Activated T-cell treated with anti-CD3 and anti-CD28 coated beads, Interleukin-2, amount 50 U/mL, for 72 hours (primary cell): Measurements from ENCODE around the gene PTH2. TPM values are rescaled to one million over a fixed set of nuclear protein-coding genes. Genes with fewer than 3 reads are reported as not detected.
"Not testable (repeated sequence)": the region's sequence is repeated elsewhere in the genome, so short reads cannot be mapped to it uniquely, and the experiment has no call there.

Experiments
- ATAC-seq, 2 donors: fragments of 150-1000 bp; cut with Tn5 transposase; replicated peaks in 1 of 2; 2 replicates each; pipeline ENCODE4 v1.10.0; 2021; ENCODE audit warnings: moderate library complexity in 2 of 2, mild to moderate bottlenecking in 1 of 2
- DNase-seq, 2 donors: peaks; one replicate each; pipeline ENCODE4 v3.0.0; 2021 to 2022; ENCODE audit warnings: mixed read lengths in 1 of 2
- H3K27ac Mint-ChIP-seq: one replicate; pipeline ENCODE4 v1.8.0; 2022; ENCODE audit warnings: mild to moderate bottlenecking, moderate library complexity, mixed read lengths
- H3K27me3 Mint-ChIP-seq: one replicate; pipeline ENCODE4 v1.8.0; 2022; ENCODE audit warnings: low read depth, mixed read lengths
- H3K36me3 Mint-ChIP-seq, 2 donors: one replicate each; pipeline ENCODE4 v1.8.0; 2022; ENCODE audit warnings: mixed read lengths in 2 of 2, mild to moderate bottlenecking in 1 of 2; ENCODE audit not compliant: insufficient read depth in 2 of 2
- H3K4me1 Mint-ChIP-seq: one replicate; pipeline ENCODE4 v1.8.0; 2022; ENCODE audit warnings: low read depth, mixed read lengths
- H3K4me3 Mint-ChIP-seq, 2 donors: one replicate each; pipeline ENCODE4 v1.8.0; 2022; ENCODE audit warnings: mild to moderate bottlenecking in 2 of 2, mixed read lengths in 2 of 2, moderate library complexity in 2 of 2
- H3K9me3 Mint-ChIP-seq, 2 donors: one replicate each; pipeline ENCODE4 v1.8.0; 2022; ENCODE audit warnings: mixed read lengths in 2 of 2
- total RNA-seq, 2 donors: library from RNA; stranded (reverse); gene quantifications; one replicate each; pipeline ENCODE4 v1.2.3, GENCODE V29; 2022

PTH2 gene, protein sequence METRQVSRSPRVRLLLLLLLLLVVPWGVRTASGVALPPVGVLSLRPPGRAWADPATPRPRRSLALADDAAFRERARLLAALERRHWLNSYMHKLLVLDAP
- total RNA-seq, result not detected

DNA sequence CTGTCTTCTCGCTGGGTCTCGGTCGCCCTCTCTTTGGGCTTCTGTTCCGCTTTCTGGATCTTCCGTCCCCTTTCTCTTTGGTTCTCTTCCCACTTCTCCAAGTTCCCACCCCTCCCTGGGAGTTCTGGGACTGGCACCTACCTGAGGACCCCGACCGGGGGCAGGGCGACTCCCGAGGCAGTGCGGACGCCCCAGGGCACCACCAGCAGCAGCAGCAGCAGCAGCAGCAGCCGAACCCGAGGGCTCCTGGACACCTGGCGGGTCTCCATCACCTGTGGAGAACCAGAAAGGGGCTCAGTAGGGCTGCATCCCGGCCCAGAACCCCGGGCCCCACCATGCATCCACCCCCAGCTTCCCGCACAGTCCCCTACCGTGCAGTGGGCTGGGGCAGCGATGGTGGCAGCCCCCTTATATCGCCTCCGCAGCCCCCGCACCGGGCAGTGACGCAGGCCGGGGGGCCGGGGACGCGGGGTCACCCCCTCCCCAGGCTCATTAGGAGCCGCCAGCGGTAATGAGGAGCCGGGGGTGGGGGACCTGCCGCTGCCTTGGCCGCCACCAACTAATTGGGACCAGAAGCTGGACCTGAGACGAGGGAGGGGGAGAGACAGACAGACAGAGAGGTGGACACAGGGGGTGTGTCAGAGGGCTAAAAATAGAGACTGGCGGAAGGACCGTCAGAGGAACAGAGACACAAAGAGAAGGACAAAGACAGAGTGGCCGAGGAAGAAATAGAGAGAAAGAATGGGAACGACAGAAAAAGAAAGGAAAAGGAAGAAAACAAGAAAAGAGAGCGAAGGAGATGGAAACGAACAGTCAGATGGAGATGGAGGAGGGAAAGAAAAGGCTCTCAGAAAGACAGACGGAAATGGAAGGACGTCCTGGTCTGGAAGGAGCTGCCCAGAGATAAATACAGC lies at the start of gene PTH2:
TSS of gene PTH2 (minus strand) at position 371 of the 914 bp plus-strand sequence. CDS start at position 269, 102 bp downstream.
- Mint-ChIP-seq H3K27ac (peak within 1 kb of the TSS; percentile 2), H3K4me1 (peaks cover 60% of the 10 kb centered on the region), H3K27me3 (peaks cover 92% of the 10 kb centered on the region), H3K4me3 (peak within 1 kb of the TSS; percentile 85 to 88), H3K36me3 (no peaks in the 10 kb centered on the region), H3K9me3 (no peaks in the 10 kb centered on the region)
- DNase-seq, result no peak
- ATAC-seq, result no peak

DNA sequence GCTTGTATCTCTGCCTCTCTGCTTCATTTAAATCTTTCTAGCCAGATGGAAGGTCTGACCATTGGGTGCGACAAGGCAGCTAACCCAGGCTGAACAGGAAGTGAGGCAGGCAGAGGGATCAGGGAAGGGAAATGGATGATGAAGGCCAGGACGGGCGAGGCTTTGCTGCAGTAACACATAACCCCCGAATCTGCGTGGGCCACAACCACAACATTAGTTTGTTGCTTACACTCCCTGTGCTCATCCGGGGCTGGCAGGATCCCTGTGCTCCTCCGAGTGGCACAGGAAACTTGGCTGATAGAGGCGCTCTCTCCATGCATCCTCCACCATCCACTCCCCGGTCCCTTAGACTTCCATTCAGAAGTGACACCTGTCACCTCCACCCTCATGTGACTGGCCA lies 49.7 kb upstream of the PTH2 start:
- no peak for ATAC-seq
- peaks cover 77% of the 10 kb centered on the region for H3K4me1 Mint-ChIP-seq
- H3K27me3 Mint-ChIP-seq, result no peaks in the 10 kb centered on the region
- no peak for DNase-seq
- H3K36me3 Mint-ChIP-seq, result peaks cover 9 to 10% of the 10 kb centered on the region in 2 donors
- no peaks in the 10 kb centered on the region for H3K9me3 Mint-ChIP-seq
- H3K27ac Mint-ChIP-seq, result peak overlapping the region; percentile 75
- H3K4me3 Mint-ChIP-seq, result peak overlapping the region; percentile 93 to 99

DNA sequence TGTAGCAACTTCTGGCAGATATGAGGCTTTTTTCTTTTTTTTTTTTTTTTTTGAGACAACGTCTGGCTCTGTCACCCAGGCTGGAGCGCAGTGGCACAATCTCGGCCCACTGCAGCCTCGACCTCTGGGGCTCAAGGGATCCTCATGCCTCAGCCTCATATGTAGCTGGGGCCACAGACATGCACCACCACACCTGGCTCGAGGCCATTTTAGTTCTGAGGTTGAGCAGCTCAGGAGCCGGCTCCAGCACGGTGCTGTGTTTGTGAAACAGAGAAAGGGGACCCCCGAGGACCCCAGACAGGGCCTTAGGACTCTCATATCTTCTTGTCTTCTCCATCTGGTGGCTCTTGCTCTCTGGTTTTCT lies 47.4 kb upstream of the PTH2 start:
- ATAC-seq (no peak), DNase-seq (no peak)
- H3K27me3 Mint-ChIP-seq, result no peaks in the 10 kb centered on the region
- peak overlapping the region; percentile 94 for H3K27ac Mint-ChIP-seq
- peak overlapping the region; percentile 78 to 86 for H3K4me3 Mint-ChIP-seq
- no peaks in the 10 kb centered on the region for H3K9me3 Mint-ChIP-seq
- peaks cover 60% of the 10 kb centered on the region for H3K4me1 Mint-ChIP-seq
- peaks cover 3 to 7% of the 10 kb centered on the region in 2 donors for H3K36me3 Mint-ChIP-seq

DNA sequence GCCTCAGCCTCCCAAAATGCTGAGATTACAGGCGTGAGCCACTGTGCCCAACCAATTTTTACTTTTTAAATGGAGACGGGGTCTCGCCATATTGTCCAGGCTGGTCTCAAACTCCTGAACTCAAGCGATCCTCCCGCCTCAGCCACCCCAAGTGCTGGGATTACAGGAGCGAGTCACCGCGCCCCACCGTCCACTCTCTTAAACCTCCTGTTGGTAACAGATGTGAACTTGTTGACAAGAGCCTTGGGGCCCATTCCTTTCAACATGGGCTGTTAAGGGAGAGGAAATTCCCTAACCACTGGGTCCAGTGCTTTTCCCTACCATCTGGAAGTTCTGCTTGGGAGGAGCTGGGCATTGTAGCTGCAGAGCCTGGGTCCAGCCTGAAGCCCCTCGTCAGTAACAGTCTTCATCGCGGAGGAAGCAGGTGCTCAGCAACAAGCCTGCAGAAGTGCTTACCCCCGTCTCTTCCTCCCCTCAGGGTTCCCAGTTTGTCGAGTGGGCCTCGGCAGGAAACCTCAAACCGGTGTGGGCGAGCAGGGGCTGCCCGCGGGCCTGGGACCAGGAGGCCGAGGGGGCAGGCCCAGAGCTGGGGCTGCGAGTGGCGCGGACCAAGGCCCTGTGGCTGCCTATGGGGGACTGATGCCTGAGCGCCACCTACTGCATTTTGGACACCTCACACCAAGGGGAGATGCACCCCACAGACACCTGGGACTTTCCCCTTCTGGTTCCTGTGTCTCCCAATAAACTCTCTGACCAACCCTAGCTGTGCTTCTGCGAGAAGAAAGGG lies 46.8 kb upstream of the PTH2 start:
- Mint-ChIP-seq H3K27ac (peak overlapping the region; percentile 94), H3K4me3 (peak overlapping the region; percentile 78 to 86), H3K4me1 (peaks cover 55% of the 10 kb centered on the region), H3K27me3 (no peaks in the 10 kb centered on the region), H3K36me3 (peaks cover 1 to 3% of the 10 kb centered on the region in 2 donors), H3K9me3 (no peaks in the 10 kb centered on the region)
- ATAC-seq, result peak; percentile 63 to 69
- DNase-seq, result peak; percentile 90 to 91

DNA sequence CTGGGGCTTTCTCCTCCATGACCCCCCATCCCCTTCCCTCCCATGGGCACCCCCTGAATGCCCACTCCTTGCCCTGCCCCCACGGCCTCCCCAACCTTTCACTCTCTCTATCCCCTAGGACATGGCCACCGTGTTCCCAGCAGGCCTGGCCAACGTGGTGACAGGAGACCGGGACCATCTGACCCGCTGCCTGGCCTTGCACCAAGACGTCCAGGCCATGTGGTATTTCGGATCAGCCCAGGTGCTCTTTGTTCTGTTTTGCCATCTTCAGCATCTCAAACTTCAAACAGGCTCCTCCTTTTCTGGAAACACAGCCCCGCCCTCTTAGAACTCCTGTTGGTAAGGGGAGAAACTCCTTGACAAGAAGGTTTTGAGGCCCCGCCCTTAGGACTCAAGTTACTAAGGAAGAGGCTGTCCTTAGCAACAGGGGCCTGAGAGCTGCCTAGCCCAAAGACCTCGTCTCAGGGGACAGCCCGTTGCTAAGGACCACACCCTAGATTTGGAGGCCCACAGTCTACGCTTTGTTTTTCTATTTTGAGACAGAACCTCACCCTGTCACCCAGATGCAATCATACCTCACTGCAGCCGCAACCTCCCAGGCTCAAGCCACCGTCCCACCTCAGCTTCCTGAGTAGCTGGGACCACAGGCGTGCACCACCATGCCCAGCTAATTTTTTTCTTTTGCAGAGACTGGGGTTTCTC lies 45.7 kb upstream of the PTH2 start:
- ATAC-seq (peak; percentile 84), DNase-seq (peak; percentile 85 to 92)
- H3K27me3 Mint-ChIP-seq, result no peaks in the 10 kb centered on the region
- H3K27ac Mint-ChIP-seq, result peak overlapping the region; percentile 85
- H3K9me3 Mint-ChIP-seq, result no peaks in the 10 kb centered on the region
- H3K36me3 Mint-ChIP-seq, result no peaks in the 10 kb centered on the region
- peaks cover 47% of the 10 kb centered on the region for H3K4me1 Mint-ChIP-seq
- peak overlapping the region; percentile 63 to 87 for H3K4me3 Mint-ChIP-seq

DNA sequence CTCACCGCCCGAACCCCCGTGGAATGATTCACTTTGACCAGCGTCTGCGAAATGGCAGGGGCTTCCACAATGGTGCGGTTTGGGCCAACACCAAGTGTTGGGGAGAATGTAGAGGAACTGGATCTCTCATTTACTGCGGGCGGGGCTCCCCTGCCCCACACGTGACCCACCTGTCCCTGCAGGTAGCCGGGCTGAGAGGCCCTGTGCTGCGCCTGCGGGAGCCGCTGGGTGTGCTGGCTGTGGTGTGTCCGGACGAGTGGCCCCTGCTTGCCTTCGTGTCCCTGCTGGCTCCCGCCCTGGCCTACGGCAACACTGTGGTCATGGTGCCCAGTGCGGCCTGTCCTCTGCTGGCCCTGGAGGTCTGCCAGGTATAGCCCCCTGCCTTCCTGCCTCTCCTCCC lies 45.0 kb upstream of the PTH2 start:
- Mint-ChIP-seq H3K4me1 (peaks cover 42% of the 10 kb centered on the region), H3K36me3 (no peaks in the 10 kb centered on the region), H3K4me3 (peak overlapping the region in 1 of 2 donors; percentile 87), H3K9me3 (no peaks in the 10 kb centered on the region), H3K27ac (no peak overlapping the region), H3K27me3 (no peaks in the 10 kb centered on the region)
- DNase-seq, result no peak
- ATAC-seq, result no peak

DNA sequence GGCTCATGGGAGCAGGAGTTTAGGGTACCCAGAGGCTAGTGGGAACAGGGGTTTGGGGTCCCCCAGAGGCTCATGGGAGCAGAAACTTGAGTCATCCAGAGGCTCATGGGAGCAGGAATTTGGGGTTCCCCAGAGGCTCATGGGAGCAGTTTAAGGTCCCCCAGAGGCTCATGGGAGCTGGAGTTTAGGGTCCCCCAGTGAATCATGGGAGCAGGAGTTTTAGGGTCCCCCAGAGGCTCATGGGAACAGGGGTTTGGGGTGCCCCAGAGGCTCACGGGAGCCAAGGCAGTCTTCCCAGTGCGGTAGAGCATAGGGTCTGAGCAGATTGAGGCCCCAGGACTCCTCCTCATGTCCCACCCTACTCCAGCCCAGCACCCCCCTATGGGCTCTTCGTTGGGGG lies 42.1 kb upstream of the PTH2 start:
- no peaks in the 10 kb centered on the region for H3K27me3 Mint-ChIP-seq
- peaks cover 20% of the 10 kb centered on the region for H3K4me1 Mint-ChIP-seq
- DNase-seq, result no peak
- peak overlapping the region; percentile 68 for H3K27ac Mint-ChIP-seq
- no peak overlapping the region for H3K4me3 Mint-ChIP-seq
- ATAC-seq, result no peak
- H3K36me3 Mint-ChIP-seq, result no peaks in the 10 kb centered on the region
- H3K9me3 Mint-ChIP-seq, result no peaks in the 10 kb centered on the region

DNA sequence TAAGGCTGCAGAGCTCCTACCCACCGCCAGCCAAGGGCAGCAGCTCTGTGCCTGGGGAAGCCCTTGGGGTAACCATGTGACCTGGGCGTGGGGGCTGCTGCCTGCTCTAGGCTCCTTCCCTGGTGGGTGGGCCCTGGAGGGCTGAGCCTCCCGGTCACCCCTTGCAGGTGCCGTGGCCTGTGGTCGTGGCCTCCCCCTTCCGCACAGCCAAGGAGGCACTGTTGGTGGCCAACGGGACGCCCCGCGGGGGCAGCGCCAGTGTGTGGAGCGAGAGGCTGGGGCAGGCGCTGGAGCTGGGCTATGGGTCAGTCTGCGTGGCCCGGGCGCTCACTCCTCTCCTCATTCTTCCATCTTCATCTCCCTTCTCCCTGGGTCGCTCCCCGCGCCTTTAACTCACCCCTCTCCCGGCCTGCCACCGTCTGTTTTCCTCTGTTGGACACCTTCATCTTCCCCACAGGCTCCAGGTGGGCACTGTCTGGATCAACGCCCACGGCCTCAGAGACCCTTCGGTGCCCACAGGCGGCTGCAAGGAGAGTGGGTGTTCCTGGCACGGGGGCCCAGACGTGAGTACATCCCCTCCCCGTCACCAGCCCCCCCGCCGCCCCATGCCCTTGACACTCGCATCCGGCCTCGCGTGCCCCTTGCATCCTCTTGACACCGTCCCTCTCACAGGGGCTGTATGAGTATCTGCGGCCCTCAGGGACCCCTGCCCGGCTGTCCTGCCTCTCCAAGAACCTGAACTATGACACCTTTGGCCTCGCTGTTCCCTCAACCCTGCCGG lies 40.9 kb upstream of the PTH2 start:
- Mint-ChIP-seq H3K27ac (no peak overlapping the region), H3K4me3 (no peak overlapping the region)
- no peak for ATAC-seq

DNA sequence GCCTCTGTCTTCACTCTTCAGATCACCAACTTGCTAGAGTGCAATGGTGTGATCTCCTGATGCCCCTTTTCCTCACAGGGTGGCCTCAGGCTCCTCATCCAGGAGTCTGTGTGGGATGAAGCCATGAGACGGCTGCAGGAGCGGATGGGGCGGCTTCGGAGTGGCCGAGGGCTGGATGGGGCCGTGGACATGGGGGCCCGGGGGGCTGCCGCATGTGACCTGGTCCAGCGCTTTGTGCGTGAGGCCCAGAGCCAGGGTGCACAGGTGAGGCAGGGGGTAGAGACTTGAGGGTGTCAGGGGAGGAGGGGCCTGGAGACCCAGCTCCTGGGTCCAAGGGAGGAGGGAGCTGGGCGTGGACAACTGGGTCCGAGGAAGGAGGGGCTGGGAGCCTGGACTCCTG lies 39.3 kb upstream of the PTH2 start:
- DNase-seq (no peak), ATAC-seq (no peak)
- no peak overlapping the region for H3K27ac Mint-ChIP-seq
- H3K36me3 Mint-ChIP-seq, result no peaks in the 10 kb centered on the region
- H3K27me3 Mint-ChIP-seq, result no peaks in the 10 kb centered on the region
- peaks cover 5% of the 10 kb centered on the region for H3K4me1 Mint-ChIP-seq
- H3K9me3 Mint-ChIP-seq, result no peaks in the 10 kb centered on the region
- no peak overlapping the region for H3K4me3 Mint-ChIP-seq

More for the DNA sequence above, 40.9 kb upstream of the PTH2 start:
- peaks cover 9% of the 10 kb centered on the region for H3K4me1 Mint-ChIP-seq
- no peaks in the 10 kb centered on the region for H3K27me3 Mint-ChIP-seq
- no peaks in the 10 kb centered on the region for H3K9me3 Mint-ChIP-seq
- DNase-seq, result no peak
- H3K36me3 Mint-ChIP-seq, result no peaks in the 10 kb centered on the region

DNA sequence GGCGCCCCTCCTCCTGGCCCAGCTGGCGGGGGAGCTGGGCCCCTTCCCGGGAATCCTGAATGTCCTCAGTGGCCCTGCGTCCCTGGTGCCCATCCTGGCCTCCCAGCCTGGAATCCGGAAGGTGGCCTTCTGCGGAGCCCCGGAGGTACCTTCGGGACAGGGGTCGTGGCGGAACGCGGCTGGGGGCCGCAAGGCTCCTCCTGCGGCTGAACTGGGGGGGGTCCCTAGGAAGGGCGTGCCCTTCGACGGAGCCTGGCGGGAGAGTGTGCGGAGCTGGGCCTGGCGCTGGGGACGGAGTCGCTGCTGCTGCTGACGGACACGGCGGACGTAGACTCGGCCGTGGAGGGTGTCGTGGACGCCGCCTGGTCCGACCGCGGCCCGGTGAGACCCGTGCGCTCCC lies 38.4 kb upstream of the PTH2 start:
- H3K27ac Mint-ChIP-seq, result no peak overlapping the region
- H3K27me3 Mint-ChIP-seq, result no peaks in the 10 kb centered on the region
- DNase-seq (no peak), ATAC-seq (no peak)
- H3K9me3 Mint-ChIP-seq, result no peaks in the 10 kb centered on the region
- peaks cover 0 to 3% of the 10 kb centered on the region in 2 donors for H3K36me3 Mint-ChIP-seq
- no peak overlapping the region for H3K4me3 Mint-ChIP-seq
- peaks cover 9% of the 10 kb centered on the region for H3K4me1 Mint-ChIP-seq

DNA sequence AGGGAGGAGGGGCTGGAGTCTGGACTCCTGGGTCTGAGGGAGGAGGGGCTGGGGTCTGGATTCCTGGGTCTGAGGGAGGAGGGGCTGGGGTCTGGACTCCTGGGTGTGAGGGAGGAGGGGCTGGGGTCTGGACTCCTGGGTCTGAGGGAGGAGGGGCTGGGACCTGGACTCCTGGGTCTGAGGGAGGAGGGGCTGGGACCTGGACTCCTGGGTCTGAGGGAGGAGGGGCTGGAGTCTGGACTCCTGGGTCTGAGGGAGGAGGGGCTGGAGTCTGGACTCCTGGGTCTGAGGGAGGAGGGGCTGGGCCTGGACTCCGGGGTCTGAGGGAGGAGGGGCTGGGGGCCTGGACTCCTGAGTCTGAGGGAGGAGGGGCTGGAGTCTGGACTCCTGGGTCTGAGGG lies 37.9 kb upstream of the PTH2 start:
- H3K27me3 Mint-ChIP-seq, result not testable (repeated sequence)

DNA sequence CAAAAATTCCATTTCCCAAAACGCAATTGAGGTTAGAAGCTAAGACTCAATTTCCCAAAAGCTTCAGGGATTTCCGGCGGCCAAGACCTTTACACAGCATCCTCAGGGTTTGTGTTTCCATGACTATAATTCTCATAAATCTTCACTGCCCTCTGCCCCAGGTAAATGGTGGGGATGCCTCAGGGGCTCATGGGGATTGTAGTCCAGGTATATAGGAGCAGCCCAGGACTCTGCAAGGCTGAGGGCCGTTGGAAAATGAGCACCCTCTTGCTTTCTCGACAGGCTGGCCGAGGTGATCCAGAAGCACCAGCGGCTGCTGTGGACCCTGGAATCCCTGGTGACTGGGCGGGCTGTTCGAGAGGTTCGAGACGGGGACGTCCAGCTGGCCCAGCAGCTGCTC lies 36.1 kb upstream of the PTH2 start:
- DNase-seq, result no peak
- H3K9me3 Mint-ChIP-seq, result no peaks in the 10 kb centered on the region
- H3K27me3 Mint-ChIP-seq, result no peaks in the 10 kb centered on the region
- H3K4me3 Mint-ChIP-seq, result no peak overlapping the region
- H3K36me3 Mint-ChIP-seq, result peaks cover 0 to 3% of the 10 kb centered on the region in 2 donors
- H3K27ac Mint-ChIP-seq, result no peak overlapping the region
- ATAC-seq, result no peak
- peaks cover 14% of the 10 kb centered on the region for H3K4me1 Mint-ChIP-seq

More for the DNA sequence above, 37.9 kb upstream of the PTH2 start:
- H3K9me3 Mint-ChIP-seq, H3K27ac Mint-ChIP-seq, ATAC-seq, DNase-seq, H3K4me3 Mint-ChIP-seq, H3K4me1 Mint-ChIP-seq, H3K36me3 Mint-ChIP-seq: not testable (repeated sequence)
